Measurements from ENCODE around the gene SLC5A6.

DNA sequence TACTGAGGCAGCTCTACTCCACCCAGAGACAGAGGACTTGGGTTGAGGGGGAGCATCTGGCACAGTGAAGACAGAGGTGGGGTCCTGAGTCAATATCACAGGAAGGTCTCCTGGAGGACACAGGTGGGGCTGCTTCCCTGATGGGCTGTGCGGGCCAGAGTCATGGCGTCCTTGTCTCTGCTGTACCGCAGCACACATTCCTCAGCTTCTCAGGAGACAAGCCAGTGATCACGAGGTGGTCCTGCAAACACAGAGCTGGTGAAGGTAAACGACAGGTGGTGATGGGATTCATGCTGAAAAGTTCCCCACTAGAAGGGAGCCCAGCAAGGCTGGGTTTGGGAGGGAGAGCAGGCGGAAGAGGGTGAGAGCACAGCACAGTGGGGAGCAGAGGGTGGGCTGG is 53.6 kb downstream of the SLC5A6 start:
- TF ChIP-seq SP3 (tag by site-specific recombination; IDR thresholded peaks at IDR 0.05) (no peak), SETDB1 (IDR thresholded peaks at IDR 0.05; ENCODE audit: insufficient read length, low read length) (no peak), SP7 (tag by site-specific recombination; IDR thresholded peaks at IDR 0.05) (no peak), CTCF (tag by site-specific recombination; IDR thresholded peaks at IDR 0.05) (no peak), PRDM1 (tag by site-specific recombination; IDR thresholded peaks at IDR 0.05) (no peak), GLI4 (tag by site-specific recombination; IDR thresholded peaks at IDR 0.05) (no peak), SCRT2 (tag by site-specific recombination; IDR thresholded peaks at IDR 0.05) (no peak), SALL2 (tag by site-specific recombination; IDR thresholded peaks at IDR 0.05; ENCODE audit: borderline replicate concordance) (no peak), KLF16 (tag by site-specific recombination; IDR thresholded peaks at IDR 0.05) (no peak), ZNF518A (tag by site-specific recombination; conservative IDR thresholded peaks at IDR 0.05; ENCODE audit: low read depth) (no peak), MYNN (tag by site-specific recombination; IDR thresholded peaks at IDR 0.05; ENCODE audit: borderline replicate concordance) (no peak), GFI1B (tag by site-specific recombination; IDR thresholded peaks at IDR 0.05) (no peak)
